Sciatic nerve (tissue), 2 donors: ENCODE results near the gene CSTB. TPM values are rescaled to one million over a fixed set of nuclear protein-coding genes. Genes with fewer than 3 reads are reported as not detected.

Source experiments
- ATAC-seq: fragments of 200-7000 bp; cut with Tn5 transposase; one replicate; pipeline ENCODE4 v1.9.1; 2020; ENCODE audit warnings: mild to moderate bottlenecking, moderate library complexity
- DNase-seq: peaks from one replicate; pipeline ENCODE4 v3.0.0-alpha.2; 2020; ENCODE audit warnings: low spot score
- intact Hi-C: fragments of 100-400 bp; cut with DNase I; formaldehyde crosslinking; loops from one replicate; pipeline ENCODE4 v1.14.2; 2022
- total RNA-seq: library from RNA; stranded (reverse); fragmentation: NEBNext Ultra II Directional; extraction: Animal tissue kit (Norgen Biotek cat#: 25700); gene quantifications from one replicate; pipeline ENCODE4 v1.2.1, GENCODE V29; 2021
- donor health status: DM: no; HTN: no; CAD: no.
- donor health status: DM: no; HTN: no; CAD: no.

Gene CSTB
- total RNA-seq, 1 donor from 2014 or later, result 52.1 TPM

- no peak for DNase-seq
- intact Hi-C loops, result no loop called here
- peak; percentile 21 for ATAC-seq
Observed at GRCh38 chr21:43739621-43740435, 36.3 kb downstream of the CSTB start.

- DNase-seq, result no peak
- no peak for ATAC-seq
- intact Hi-C loops, result no loop called here
Observed at GRCh38 chr21:43737158-43737950, 38.8 kb downstream of the CSTB start.

DNA sequence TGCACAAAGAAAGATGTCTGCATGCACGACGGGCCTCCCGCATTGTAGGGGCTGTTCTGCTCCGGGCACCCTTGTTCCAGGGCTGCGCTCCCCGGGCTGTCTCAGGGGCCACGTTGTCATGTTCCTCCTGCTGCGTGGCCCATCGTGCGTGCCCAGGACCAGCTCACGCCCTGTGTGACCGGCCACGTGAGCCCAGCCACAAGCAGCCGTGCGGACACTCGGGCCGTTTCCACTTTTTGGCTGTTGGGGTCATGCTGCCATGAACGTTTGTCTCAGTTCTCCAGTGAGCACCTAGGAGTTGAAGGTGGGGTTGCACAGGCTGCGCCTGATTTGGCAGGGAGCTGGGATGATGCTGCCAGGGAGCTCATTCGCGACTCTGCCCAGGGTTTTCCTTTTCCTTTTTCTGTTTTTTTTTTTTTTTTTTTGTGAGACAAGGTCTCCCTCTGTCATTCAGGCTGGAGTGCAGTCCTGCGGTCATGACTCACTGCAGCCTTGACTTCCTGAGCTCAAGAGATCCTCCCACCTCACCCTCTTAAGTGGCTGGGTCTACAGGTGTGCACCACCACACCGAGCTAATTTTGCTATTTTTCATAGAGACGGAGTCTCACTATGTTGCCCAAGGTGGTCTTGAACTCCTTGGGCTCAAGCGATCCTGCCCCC, 39.8 kb downstream of the CSTB start:
- ATAC-seq (no peak), DNase-seq (no peak)
- intact Hi-C loops, result no loop called here

- DNase-seq (no peak), ATAC-seq (peak; percentile 2)
- intact Hi-C loops, result no loop called here
Observed at GRCh38 chr21:43735236-43736091, 40.6 kb downstream of the CSTB start.

DNA sequence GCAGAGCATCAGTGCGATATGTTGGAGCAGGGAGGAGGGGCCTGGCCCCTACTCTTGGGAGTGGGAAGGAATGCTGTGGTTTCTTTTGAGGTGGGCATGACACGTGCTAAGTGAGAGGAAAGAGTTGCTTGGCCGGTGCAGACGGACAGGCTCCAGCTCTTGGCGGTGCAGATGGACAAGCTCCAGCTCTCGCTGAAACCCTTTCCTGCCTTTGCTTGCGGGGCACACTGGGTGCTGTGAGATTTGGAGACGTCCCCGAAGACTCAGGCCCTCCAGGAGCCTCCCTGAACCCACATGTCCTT, 41.2 kb downstream of the CSTB start:
- intact Hi-C loops, result no loop called here
- DNase-seq (no peak), ATAC-seq (peak; percentile 77)

GRCh38 chr21:43734131-43734927, 41.8 kb downstream of the CSTB start:
- ATAC-seq (peak; percentile 36), DNase-seq (no peak)
- intact Hi-C loops, result no loop called here

- ATAC-seq, result peak; percentile 55
- intact Hi-C loops, result no loop called here
- no peak for DNase-seq
Observed at GRCh38 chr21:43733529-43734071, 42.5 kb downstream of the CSTB start.

- ATAC-seq (no peak), DNase-seq (no peak)
- intact Hi-C loops, result no loop called here
Observed at GRCh38 chr21:43733060-43733459, 43.0 kb downstream of the CSTB start.

GRCh38 chr21:43731891-43732711, 44.0 kb downstream of the CSTB start:
- intact Hi-C loops, result no loop called here
- DNase-seq (no peak), ATAC-seq (peak; percentile 6)

DNA sequence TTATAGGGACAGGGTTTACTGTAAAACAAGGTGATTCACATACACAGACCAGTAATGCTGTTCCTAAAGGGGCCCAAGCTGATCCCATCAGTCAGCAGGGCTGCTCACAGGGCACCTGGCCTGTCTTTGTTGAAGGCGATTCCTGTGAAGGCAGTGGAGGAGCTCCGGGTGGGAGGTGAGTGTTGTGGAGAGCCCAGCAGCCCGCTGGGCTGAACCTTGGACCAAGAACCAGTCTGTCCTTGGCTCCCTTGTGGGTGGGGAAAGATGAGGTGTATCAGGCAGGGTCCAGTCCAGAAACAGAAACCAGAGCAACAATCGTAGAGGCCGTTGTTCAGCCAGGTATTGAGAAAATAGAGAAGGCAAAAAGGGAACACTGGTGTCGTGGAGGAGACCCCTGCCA, 44.6 kb downstream of the CSTB start:
- intact Hi-C loops, result no loop called here
- ATAC-seq (no peak), DNase-seq (no peak)

DNA sequence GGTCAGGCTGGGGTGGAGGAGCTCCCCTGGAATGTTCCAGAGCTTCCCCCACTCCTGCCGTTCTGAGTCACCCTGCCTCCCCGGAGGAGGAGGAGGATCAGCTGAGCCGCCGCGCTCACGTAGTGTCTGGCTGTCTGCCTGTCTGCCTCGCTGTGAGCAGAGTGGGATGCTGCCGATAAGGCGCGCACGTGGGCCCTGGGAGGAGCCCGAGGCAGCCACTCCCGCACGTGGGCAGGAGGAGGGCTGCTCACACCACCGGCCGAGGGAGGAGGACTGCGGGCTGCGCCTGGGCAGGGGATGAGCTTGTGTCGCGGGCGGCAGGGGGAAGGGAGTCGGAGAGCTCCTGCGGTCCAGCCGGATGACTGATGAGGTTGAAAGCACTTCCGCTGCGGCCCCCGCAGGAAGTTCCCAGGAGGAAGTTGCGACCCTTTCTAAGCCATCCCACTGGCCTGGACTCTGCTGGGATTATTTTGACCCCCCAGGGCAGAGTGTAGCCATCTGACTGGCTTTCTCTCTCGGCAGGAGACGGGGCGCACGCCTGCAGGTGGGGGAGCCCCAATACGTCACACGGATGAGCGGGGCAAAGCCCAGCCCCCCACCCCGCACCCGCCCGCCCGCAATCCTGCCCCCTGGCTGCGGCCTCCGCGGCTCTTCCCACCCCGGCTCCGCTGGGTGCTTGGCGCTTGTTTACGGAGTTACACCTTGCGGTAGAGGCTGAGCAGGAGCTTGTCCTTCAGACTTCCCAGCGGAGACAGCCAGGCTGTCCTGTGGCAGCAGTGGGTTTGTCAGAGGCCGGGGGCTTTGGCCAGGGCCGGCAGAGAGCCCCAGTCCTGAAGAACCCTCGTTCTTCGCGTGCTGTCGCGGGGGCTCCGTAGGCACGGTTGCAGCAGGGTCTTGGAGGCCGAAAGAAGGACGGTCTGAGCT, 47.4 kb downstream of the CSTB start:
- ATAC-seq, result peak; percentile 90
- intact Hi-C loops, result no loop called here
- peak; percentile 98 for DNase-seq

- intact Hi-C loops, result no loop called here
- DNase-seq (no peak), ATAC-seq (no peak)
Observed at GRCh38 chr21:43728154-43728466, 48.0 kb downstream of the CSTB start.

DNA sequence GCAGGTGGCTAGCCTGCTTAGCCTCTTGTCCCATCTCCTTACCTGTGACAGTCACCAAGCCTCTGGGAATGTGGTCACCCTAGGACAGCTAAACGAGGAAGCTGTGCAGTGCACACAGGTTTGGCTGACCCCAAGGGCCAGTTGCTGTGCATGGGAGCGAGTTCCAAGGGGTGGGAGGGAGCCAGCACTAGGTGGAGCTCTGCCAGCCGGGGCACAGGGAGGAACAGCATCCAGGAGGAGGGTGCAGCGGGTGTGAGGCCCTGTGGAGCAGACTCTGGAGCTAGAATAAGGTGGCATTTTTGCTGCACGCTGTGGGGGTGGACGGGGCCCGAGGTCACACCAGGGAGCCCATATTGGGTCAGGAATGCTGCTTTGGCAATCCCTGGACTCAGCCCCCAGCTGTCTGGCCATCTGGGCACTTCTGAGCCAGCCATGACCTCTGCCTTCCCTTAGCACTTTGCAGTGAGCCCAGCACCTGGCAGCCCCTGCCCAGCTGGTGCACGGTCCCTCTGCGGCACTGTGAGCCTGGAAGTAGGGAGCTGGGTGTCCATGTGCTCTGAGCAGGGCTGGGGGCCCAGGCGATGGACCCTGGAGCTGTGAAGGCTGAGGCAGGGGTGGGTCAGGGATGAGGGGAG, 48.5 kb downstream of the CSTB start:
- DNase-seq, result peak; percentile 78
- peak; percentile 2 for ATAC-seq
- intact Hi-C loops, result no loop called here

- ATAC-seq (no peak), DNase-seq (no peak)
- intact Hi-C loops, result no loop called here
Observed at GRCh38 chr21:43726686-43727518, 49.2 kb downstream of the CSTB start.
